ENCODE measurements around the gene PSMD9. TPM values are rescaled to one million over a fixed set of nuclear protein-coding genes. Genes with fewer than 3 reads are reported as not detected.

PSMD9 gene
- 10 to 100 TPM; 66.0 to 67.5 TPM for total RNA-seq

GRCh38 chr12:121888478-121889273, at the start of gene PSMD9:
PSMD9 (plus strand) TSS chr12:121888790; CDS start chr12:121888857, 67 bp downstream.

DNA sequence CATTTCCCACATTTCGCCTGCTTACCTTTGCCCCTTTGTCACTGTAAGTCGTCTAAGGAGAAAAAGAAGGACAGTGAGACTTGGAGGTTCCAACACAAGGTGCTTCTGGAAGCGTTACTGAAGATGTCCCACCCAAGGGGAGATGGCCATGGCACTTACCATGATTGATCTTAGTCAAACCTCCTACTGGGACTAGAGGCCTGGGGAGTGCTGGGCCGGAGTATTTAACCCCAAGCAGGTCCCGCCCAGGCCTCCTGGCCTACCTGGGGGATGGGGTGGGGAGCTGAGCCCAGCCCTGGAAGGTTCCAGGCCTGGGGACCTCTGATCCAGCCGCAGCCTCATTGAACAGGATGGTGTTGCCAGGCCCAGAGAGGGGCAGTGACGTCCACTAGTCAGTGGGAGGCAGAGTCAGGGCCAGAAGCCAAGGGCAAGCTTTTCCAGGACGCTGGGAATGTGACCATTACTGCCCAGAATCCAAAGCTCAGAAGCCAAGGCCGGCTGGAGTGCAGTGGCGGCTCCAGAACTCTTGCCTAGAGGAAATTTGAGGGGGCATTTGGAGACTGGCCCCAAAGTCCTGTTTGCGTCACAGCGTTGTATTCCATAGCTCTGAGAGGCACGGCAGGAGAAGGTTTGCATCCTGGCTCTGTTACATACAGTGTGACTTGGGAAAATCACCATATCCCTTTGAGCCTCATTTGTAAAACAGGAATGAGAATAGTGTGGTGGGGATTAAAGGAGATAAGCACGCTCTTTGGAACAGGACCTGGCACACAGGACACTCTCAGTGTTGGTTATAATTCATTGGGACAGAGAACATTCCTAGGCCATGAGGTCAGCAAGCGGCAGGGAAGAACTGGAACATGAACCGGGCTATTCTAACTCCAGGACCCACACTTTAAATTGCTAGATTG, 29.7 kb upstream of the PSMD9 start, which contains the start of gene HPD:
Gene HPD, minus strand, starts transcription at position 198 of the 911 bp plus-strand sequence. Its CDS starts 36 bp downstream, at position 162.

GRCh38 chr12:121917950-121918678, 29.5 kb downstream of the PSMD9 start, which contains the start of gene CFAP251:
CFAP251 (plus strand) TSS chr12:121918592; CDS start chr12:121921306, 2,714 bp downstream.

Other genes with a start within 250 kb of the PSMD9 start
- gene MORN3, start 219.1 kb upstream of the PSMD9 start, total RNA-seq = 1 to 10 TPM; 3.3 to 4.7 TPM
- gene TMEM120B, start 176.0 kb upstream of the PSMD9 start, total RNA-seq = 1 to 10 TPM; 6.7 TPM
- gene RHOF, start 95.1 kb upstream of the PSMD9 start, total RNA-seq = 100 to 1,000 TPM; 153 to 159 TPM
- gene SETD1B, start 84.8 kb upstream of the PSMD9 start, total RNA-seq = 10 to 100 TPM; 30.0 to 30.1 TPM
- gene HPD, start 29.9 kb upstream of the PSMD9 start, total RNA-seq = not detected
- 1 to 10 TPM; 1.2 to 1.6 TPM for gene CFAP251, start 29.8 kb downstream of the PSMD9 start, total RNA-seq
- gene BCL7A, start 133.1 kb downstream of the PSMD9 start, total RNA-seq = 1 to 10 TPM; 8.7 to 9.7 TPM
- 10 to 100 TPM; 52.0 to 54.8 TPM for gene MLXIP, start 190.0 kb downstream of the PSMD9 start, total RNA-seq